ENCODE measurements around the gene PLD2. TPM values are rescaled to one million over a fixed set of nuclear protein-coding genes. Genes with fewer than 3 reads are reported as not detected.

PLD2 gene
- total RNA-seq, 2 donors from 2014 or later, result 27.5 to 50.9 TPM

GRCh38 chr17:4785311-4786105 is 21.4 kb upstream of the PLD2 start:
- DNase-seq (peak in 1 of 2 donors; percentile 21), ATAC-seq (replicated peaks in 1 of 2) (no peak)
- peaks cover 55% of the 10 kb centered on the region for H3K27me3 Mint-ChIP-seq (ENCODE audit: low read depth)

DNA sequence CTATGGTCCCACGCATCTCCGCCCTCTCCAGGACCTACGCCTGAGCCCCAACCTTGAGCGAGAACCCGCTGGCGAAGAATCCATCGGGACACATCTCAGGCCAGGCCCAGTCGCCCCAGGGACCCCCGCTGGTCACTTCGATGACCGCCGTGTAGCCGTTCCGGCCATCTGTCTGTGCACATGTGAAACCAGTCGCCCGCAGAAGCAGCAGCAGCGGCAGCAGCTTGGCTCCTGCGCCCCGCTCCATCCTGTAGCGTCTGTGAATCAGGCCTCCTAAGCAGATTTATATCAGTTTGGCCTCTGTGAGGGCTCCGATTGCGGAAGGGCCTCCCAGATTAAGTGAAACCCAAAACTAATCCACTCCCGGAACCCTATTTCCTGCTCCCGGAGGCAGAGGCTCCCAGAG is 20.8 kb upstream of the PLD2 start, which contains the start of gene VMO1:
VMO1 (minus strand) TSS at position 259 of the 406 bp plus-strand sequence; CDS start at position 247, 12 bp downstream.
- Mint-ChIP-seq H3K9me3 (no peaks in the 10 kb centered on the region), H3K27ac (no peak within 1 kb of the TSS), H3K4me3 (peak within 1 kb of the TSS; percentile 66), H3K4me1 (ENCODE audit: low read depth) (peaks cover 35% of the 10 kb centered on the region), H3K36me3 (ENCODE audit: insufficient read depth in 2 of 2) (no peaks in the 10 kb centered on the region), H3K27me3 (ENCODE audit: low read depth) (peaks cover 52% of the 10 kb centered on the region)
- no peak for ATAC-seq (replicated peaks in 1 of 2)
- peak in 1 of 2 donors; percentile 13 for DNase-seq

More at GRCh38 chr17:4785311-4786105, 21.4 kb upstream of the PLD2 start:
- Mint-ChIP-seq H3K36me3 (ENCODE audit: insufficient read depth in 2 of 2) (no peaks in the 10 kb centered on the region), H3K4me1 (ENCODE audit: low read depth) (peaks cover 29% of the 10 kb centered on the region), H3K27ac (no peak overlapping the region), H3K9me3 (no peaks in the 10 kb centered on the region), H3K4me3 (peak overlapping the region; percentile 66)

DNA sequence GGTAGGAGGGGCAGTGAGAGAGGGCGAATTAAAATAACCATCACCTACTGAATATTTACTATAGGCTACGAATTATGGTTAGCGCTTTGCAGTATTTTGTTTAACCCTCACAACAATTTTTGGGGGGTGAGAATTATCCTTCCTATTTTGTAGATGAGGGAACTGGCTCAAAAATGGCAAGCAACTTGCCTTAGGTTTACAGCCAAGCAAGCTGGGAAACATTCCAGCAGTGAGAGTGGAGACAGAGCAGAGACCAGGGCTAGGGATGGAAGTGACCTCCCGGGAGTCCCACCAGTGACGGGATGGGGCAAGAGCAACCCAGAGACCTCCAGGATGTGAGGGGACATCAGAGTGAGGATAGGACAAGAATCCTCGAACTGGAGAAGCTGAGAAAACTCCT is 20.4 kb upstream of the PLD2 start:
- peaks cover 52% of the 10 kb centered on the region for H3K27me3 Mint-ChIP-seq (ENCODE audit: low read depth)
- no peak overlapping the region for H3K27ac Mint-ChIP-seq
- no peaks in the 10 kb centered on the region for H3K9me3 Mint-ChIP-seq
- H3K4me3 Mint-ChIP-seq, result peak overlapping the region; percentile 66
- H3K4me1 Mint-ChIP-seq (ENCODE audit: low read depth), result peaks cover 38% of the 10 kb centered on the region
- H3K36me3 Mint-ChIP-seq (ENCODE audit: insufficient read depth in 2 of 2), result peaks cover 0 to 1% of the 10 kb centered on the region in 2 donors
- ATAC-seq (replicated peaks in 1 of 2), result no peak
- no peak for DNase-seq

GRCh38 chr17:4788159-4788806 is 18.7 kb upstream of the PLD2 start:
- peaks cover 38% of the 10 kb centered on the region for H3K4me1 Mint-ChIP-seq (ENCODE audit: low read depth)
- H3K27ac Mint-ChIP-seq, result no peak overlapping the region
- DNase-seq (no peak), ATAC-seq (replicated peaks in 1 of 2) (no peak)
- H3K36me3 Mint-ChIP-seq (ENCODE audit: insufficient read depth in 2 of 2), result peaks cover 0 to 1% of the 10 kb centered on the region in 2 donors
- H3K9me3 Mint-ChIP-seq, result no peaks in the 10 kb centered on the region
- peak overlapping the region; percentile 23 to 63 for H3K4me3 Mint-ChIP-seq
- peaks cover 42% of the 10 kb centered on the region for H3K27me3 Mint-ChIP-seq (ENCODE audit: low read depth)

- Mint-ChIP-seq H3K4me1 (ENCODE audit: low read depth) (peaks cover 38% of the 10 kb centered on the region), H3K27ac (no peak within 1 kb of the TSS), H3K4me3 (peak within 1 kb of the TSS; percentile 80 to 95), H3K27me3 (ENCODE audit: low read depth) (peaks cover 34% of the 10 kb centered on the region), H3K36me3 (ENCODE audit: insufficient read depth in 2 of 2) (peaks cover 0 to 1% of the 10 kb centered on the region in 2 donors), H3K9me3 (no peaks in the 10 kb centered on the region)
- no peak for DNase-seq
- no peak for ATAC-seq (replicated peaks in 1 of 2)
Observed at GRCh38 chr17:4788807-4789700, 17.9 kb upstream of the PLD2 start, which contains the start of gene GLTPD2. TSS of gene GLTPD2 (plus strand) at chr17:4788964. CDS start at chr17:4789012, 48 bp downstream.

DNA sequence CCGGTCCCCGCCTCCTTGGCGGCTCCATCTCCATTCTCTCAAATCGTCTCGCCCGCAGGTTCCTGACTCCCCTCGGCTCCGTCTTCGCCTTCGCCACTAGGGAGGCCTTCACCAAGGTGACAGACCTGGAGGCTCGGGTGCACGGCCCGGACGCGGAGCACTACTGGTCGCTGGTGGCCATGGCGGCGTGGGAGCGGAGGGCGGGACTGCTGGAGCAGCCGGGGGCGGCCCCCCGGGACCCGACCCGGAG is 17.3 kb upstream of the PLD2 start:
- Mint-ChIP-seq H3K36me3 (ENCODE audit: insufficient read depth in 2 of 2) (peaks cover 0 to 1% of the 10 kb centered on the region in 2 donors), H3K27ac (no peak overlapping the region), H3K4me3 (peak overlapping the region; percentile 80 to 95), H3K9me3 (no peaks in the 10 kb centered on the region), H3K4me1 (ENCODE audit: low read depth) (peaks cover 38% of the 10 kb centered on the region), H3K27me3 (ENCODE audit: low read depth) (peaks cover 29% of the 10 kb centered on the region)
- ATAC-seq (replicated peaks in 1 of 2) (no peak), DNase-seq (no peak)

GRCh38 chr17:4789951-4790704 is 16.8 kb upstream of the PLD2 start:
- Mint-ChIP-seq H3K27ac (peak overlapping the region; percentile 56), H3K4me3 (peak overlapping the region; percentile 80 to 95), H3K9me3 (no peaks in the 10 kb centered on the region), H3K36me3 (ENCODE audit: insufficient read depth in 2 of 2) (peaks cover 0 to 1% of the 10 kb centered on the region in 2 donors), H3K27me3 (ENCODE audit: low read depth) (peaks cover 25% of the 10 kb centered on the region), H3K4me1 (ENCODE audit: low read depth) (peaks cover 38% of the 10 kb centered on the region)
- DNase-seq (peak; percentile 90 to 92), ATAC-seq (replicated peaks in 1 of 2) (peak; percentile 90)

DNA sequence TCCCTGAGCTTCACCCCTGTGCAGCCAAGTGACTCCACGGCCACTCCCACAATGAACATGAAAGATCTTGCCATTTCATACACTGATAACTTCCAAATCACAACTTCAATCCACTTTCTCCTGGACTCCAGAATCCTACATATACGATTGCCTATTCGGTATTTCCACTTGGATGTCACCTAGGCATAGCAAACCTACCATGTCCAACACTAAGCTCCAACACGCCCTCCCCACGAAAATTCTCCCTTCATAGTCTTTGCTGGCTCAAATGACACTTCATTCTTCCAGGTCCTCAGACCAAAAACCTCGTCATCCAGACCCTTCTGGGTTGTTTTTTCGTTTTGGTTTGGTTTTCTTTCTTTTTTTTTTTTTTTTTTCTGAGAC is 16.3 kb upstream of the PLD2 start:
- peaks cover 25% of the 10 kb centered on the region for H3K27me3 Mint-ChIP-seq (ENCODE audit: low read depth)
- peaks cover 36% of the 10 kb centered on the region for H3K4me1 Mint-ChIP-seq (ENCODE audit: low read depth)
- peak overlapping the region; percentile 56 for H3K27ac Mint-ChIP-seq
- no peak for ATAC-seq (replicated peaks in 1 of 2)
- H3K36me3 Mint-ChIP-seq (ENCODE audit: insufficient read depth in 2 of 2), result peaks cover 0 to 1% of the 10 kb centered on the region in 2 donors
- H3K4me3 Mint-ChIP-seq, result peak overlapping the region; percentile 76 to 95
- H3K9me3 Mint-ChIP-seq, result no peaks in the 10 kb centered on the region
- no peak for DNase-seq

DNA sequence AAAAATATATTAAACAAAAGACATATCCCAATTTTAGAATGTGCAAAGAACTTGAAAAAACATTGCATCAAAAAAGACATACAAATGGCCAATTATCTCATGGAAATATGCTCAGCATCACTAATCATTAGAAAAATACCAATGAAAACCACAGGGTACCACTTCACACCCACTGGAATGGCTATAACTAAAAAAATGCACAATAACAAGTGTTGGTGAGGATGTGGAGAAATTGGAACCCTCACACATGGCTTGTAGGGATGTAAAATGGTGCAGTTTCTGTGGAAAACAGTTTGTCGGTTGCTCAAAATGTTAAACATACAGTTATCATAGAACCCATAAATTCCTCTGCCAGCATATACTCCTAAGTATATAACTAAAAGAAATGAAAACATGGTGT is 11.8 kb upstream of the PLD2 start:
- Mint-ChIP-seq H3K9me3 (no peaks in the 10 kb centered on the region), H3K4me1 (ENCODE audit: low read depth) (peaks cover 29% of the 10 kb centered on the region), H3K36me3 (ENCODE audit: insufficient read depth in 2 of 2) (peaks cover 3 to 8% of the 10 kb centered on the region in 2 donors), H3K27me3 (ENCODE audit: low read depth) (no peaks in the 10 kb centered on the region), H3K27ac (peak overlapping the region; percentile 98), H3K4me3 (peak overlapping the region in 1 of 2 donors; percentile 98)
- ATAC-seq (replicated peaks in 1 of 2) (no peak), DNase-seq (no peak)

DNA sequence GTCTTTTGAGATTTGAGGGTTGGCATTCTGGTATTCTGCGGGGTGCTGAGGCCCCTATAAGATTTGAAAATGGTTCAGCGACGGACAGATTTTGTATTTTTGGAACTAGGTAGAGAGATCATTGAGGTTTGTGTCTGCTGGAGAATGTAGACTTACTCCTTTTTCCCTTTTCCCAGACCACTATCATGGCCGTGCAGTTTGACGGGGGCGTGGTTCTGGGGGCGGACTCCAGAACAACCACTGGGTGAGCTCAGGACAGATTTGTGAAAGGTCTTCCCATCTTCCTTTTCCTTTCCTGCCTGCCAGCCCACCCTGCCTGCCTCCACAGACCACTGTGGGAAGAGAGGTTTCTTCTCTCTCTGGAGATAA is 10.4 kb upstream of the PLD2 start:
- peaks cover 26% of the 10 kb centered on the region for H3K4me1 Mint-ChIP-seq (ENCODE audit: low read depth)
- H3K9me3 Mint-ChIP-seq, result no peaks in the 10 kb centered on the region
- peaks cover 3 to 7% of the 10 kb centered on the region in 2 donors for H3K36me3 Mint-ChIP-seq (ENCODE audit: insufficient read depth in 2 of 2)
- ATAC-seq (replicated peaks in 1 of 2), result peak; percentile 33 to 35
- H3K27ac Mint-ChIP-seq, result peak overlapping the region; percentile 98
- DNase-seq, result peak; percentile 39 to 42
- peak overlapping the region; percentile 98 to 99 for H3K4me3 Mint-ChIP-seq
- no peaks in the 10 kb centered on the region for H3K27me3 Mint-ChIP-seq (ENCODE audit: low read depth)

DNA sequence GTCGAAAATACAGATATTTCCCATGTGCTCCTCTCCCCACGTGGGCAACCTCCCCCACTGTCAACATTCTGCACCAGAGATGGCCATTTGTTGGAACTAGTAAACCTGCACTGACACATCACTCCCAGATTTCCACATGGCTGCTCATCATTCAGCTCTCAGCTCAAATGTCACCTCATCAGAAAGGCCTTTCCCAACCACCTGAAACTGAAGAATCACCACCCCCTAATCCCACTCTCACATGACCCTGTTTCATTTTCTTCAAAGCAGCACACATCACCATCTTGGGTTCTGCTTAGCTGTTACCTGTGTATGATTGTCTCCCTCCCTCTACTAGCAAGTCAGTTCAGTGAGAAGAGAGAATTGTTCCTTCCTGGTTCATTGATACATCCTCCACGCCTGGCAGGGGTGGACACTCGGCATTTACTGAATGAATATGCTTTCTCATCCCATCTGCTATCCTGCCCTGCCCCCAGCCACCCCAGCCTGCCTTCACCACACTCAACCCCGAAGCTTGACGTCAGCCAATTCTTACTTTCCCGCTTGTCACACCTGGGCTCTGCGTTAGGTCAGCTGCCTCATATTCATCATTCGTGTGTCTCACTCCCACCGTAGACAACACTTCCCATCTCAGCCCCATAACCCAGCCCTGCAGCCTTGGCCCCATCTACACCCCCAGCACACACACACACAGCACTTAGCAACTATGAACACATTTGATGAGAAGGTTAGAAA is 6.3 kb upstream of the PLD2 start:
- DNase-seq (no peak), ATAC-seq (replicated peaks in 1 of 2) (no peak)
- Mint-ChIP-seq H3K27me3 (ENCODE audit: low read depth) (no peaks in the 10 kb centered on the region), H3K9me3 (no peaks in the 10 kb centered on the region), H3K36me3 (ENCODE audit: insufficient read depth in 2 of 2) (peaks cover 3 to 7% of the 10 kb centered on the region in 2 donors), H3K4me3 (no peak overlapping the region), H3K4me1 (ENCODE audit: low read depth) (peaks cover 23% of the 10 kb centered on the region), H3K27ac (no peak overlapping the region)

DNA sequence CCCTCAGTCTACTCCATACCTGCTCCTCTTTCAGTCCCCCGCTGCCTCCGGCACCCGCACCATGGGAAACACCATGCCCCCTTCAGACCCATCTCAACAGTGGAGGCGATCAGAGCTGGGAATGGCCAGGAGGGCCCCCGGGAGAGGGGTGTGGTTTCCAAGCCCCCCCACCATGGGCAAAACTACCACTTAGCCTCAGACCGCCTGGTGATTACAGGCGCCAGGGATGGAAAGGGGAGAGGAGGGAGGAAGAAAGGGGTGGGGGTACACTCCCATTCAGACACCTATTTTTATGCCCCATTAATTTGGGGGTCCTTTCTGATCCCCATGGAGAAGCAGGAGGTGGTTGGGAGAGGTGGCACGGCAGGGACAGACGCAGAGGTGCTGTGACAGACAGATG is 4.7 kb upstream of the PLD2 start, which contains the start of gene C17orf114:
C17orf114 (minus strand) TSS at position 101 of the 400 bp plus-strand sequence.
- Mint-ChIP-seq H3K27ac (no peak within 1 kb of the TSS), H3K4me3 (no peak within 1 kb of the TSS)
- no peak for DNase-seq

More for the DNA sequence above, 4.7 kb upstream of the PLD2 start, which contains the start of gene C17orf114:
- no peak for ATAC-seq (replicated peaks in 1 of 2)
- H3K36me3 Mint-ChIP-seq (ENCODE audit: insufficient read depth in 2 of 2), result peaks cover 0 to 2% of the 10 kb centered on the region in 2 donors
- H3K27me3 Mint-ChIP-seq (ENCODE audit: low read depth), result no peaks in the 10 kb centered on the region
- no peaks in the 10 kb centered on the region for H3K9me3 Mint-ChIP-seq
- H3K4me1 Mint-ChIP-seq (ENCODE audit: low read depth), result peaks cover 11% of the 10 kb centered on the region

Data from activated T-cell treated with anti-CD3 and anti-CD28 coated beads, Interleukin-2, amount 50 U/mL, for 72 hours (primary cell).